OCI-LY7 (cell line): ENCODE measurements around the gene MRPL2.

ENCODE experiments used
- EZH2phosphoT487 ChIP-seq: fragments of 200-600 bp; sonication (generic); IDR thresholded peaks from 2 replicates; pipeline ENCODE4 v1.6.1; 2018; ENCODE audit warnings: low read depth, borderline replicate concordance, mild to moderate bottlenecking, mixed run types, antibody characterized with exemption, low read length, moderate library complexity, mixed read lengths
- TF ChIP-seq, protein P1 (sequence below): fragments of 200-600 bp; sonication (generic); conservative IDR thresholded peaks from 2 replicates; pipeline ENCODE4 v1.5.1; 2014; ENCODE audit warnings: mild to moderate bottlenecking, antibody characterized with exemption, low read length, moderate library complexity, mixed read lengths

- TF ChIP-seq, protein P1, sequence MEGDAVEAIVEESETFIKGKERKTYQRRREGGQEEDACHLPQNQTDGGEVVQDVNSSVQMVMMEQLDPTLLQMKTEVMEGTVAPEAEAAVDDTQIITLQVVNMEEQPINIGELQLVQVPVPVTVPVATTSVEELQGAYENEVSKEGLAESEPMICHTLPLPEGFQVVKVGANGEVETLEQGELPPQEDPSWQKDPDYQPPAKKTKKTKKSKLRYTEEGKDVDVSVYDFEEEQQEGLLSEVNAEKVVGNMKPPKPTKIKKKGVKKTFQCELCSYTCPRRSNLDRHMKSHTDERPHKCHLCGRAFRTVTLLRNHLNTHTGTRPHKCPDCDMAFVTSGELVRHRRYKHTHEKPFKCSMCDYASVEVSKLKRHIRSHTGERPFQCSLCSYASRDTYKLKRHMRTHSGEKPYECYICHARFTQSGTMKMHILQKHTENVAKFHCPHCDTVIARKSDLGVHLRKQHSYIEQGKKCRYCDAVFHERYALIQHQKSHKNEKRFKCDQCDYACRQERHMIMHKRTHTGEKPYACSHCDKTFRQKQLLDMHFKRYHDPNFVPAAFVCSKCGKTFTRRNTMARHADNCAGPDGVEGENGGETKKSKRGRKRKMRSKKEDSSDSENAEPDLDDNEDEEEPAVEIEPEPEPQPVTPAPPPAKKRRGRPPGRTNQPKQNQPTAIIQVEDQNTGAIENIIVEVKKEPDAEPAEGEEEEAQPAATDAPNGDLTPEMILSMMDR, result no peak
- no peak for TF ChIP-seq EZH2phosphoT487
Observed at GRCh38 chr6:43052842-43053544, 6.2 kb downstream of the MRPL2 start.
